Epithelial cell of proximal tubule (primary cell): Measurements from ENCODE around the gene ZBTB44. TPM values are rescaled to one million over a fixed set of nuclear protein-coding genes. Genes with fewer than 3 reads are reported as not detected.

Source experiments
- DNase-seq: peaks from one replicate; pipeline ENCODE4 v3.0.0-alpha.2; 2011; ENCODE audit warnings: low read depth
- H3K4me3 ChIP-seq: 2 replicates; pipeline ENCODE4 v1.5.1; 2011; ENCODE audit warnings: low read depth, mild to moderate bottlenecking, low read length
- CTCF ChIP-seq: conservative IDR thresholded peaks from 2 replicates; pipeline ENCODE4 v1.5.1; 2012; ENCODE audit warnings: low read depth, mild to moderate bottlenecking, low read length
- total RNA-seq: library from RNA; depleted of rRNA; stranded (reverse); fragments of >200 nt; gene quantifications from 2 replicates; pipeline ENCODE4 v1.2.3, GENCODE V29; 2015

The ZBTB44 gene
- total RNA-seq, 1 donor from 2014 or later, result 14.8 TPM

- DNase-seq, result no peak
- no peak overlapping the region for H3K4me3 ChIP-seq
- TF ChIP-seq CTCF, result no peak
These were observed 111.7 kb downstream of the ZBTB44 start for GRCh38 chr11:130202818-130203689.

- no peak for TF ChIP-seq CTCF
- no peak overlapping the region for H3K4me3 ChIP-seq
- DNase-seq, result no peak
These were observed 112.5 kb downstream of the ZBTB44 start for GRCh38 chr11:130202009-130202817.

- TF ChIP-seq CTCF, result no peak
- DNase-seq, result no peak
- no peak overlapping the region for H3K4me3 ChIP-seq
These were observed 113.7 kb downstream of the ZBTB44 start for GRCh38 chr11:130201026-130201425.

DNA sequence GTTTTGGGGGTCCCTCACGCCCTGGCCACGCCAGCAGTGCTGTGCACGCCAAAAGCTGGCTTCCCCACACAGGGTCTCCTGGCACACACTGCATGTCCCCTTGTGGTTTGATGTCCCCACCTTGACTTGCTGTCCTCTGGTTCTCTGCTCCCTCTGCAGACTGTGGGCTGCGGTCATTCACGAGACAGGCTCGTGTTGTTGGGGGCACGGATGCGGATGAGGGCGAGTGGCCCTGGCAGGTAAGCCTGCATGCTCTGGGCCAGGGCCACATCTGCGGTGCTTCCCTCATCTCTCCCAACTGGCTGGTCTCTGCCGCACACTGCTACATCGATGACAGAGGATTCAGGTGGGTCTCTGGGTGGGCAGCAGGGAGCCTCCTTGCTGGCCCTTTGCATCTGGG lies 114.9 kb downstream of the ZBTB44 start:
- no peak for DNase-seq
- H3K4me3 ChIP-seq, result no peak overlapping the region
- no peak for TF ChIP-seq CTCF

DNA sequence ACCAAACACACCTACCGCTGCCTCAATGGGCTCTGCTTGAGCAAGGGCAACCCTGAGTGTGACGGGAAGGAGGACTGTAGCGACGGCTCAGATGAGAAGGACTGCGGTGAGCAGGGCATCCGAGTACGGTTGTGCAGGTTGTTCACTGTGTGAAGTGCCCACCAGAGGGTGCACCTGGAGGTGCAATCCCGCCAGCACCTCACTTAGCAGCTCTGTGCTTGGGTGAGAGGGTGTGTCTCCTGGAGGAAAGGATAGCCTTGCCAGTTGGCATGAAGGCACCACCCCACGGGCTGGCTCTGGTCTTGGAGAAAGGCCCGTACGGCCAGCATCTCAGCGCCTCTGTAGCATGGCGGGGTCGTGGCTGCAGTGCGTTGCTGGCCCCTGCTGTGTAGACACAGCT lies 115.8 kb downstream of the ZBTB44 start:
- peak; percentile 11 for TF ChIP-seq CTCF
- no peak overlapping the region for H3K4me3 ChIP-seq
- no peak for DNase-seq

GRCh38 chr11:130198292-130198691 lies 116.4 kb downstream of the ZBTB44 start:
- TF ChIP-seq CTCF, result no peak
- H3K4me3 ChIP-seq, result no peak overlapping the region
- DNase-seq, result no peak
